ENCODE data around the gene FNDC11. TPM values are rescaled to one million over a fixed set of nuclear protein-coding genes. Genes with fewer than 3 reads are reported as not detected.
A peak's percentile ranks its signal among the peaks of the same experiment; 100 is the strongest.

The FNDC11 gene
- total and polyA plus RNA-seq, 4 donors = under 0.01 to 0.01 TPM; not detected in 2

GRCh38 chr20:63529180-63529860 lies 24.6 kb upstream of the FNDC11 start:
- H3K9me3 ChIP-seq (ENCODE audit: control insufficient read depth in 4 of 4, low read length in 3 of 4) = no peaks in the 10 kb centered on the region
- H3K36me3 ChIP-seq (ENCODE audit: control insufficient read depth in 4 of 4, insufficient read depth in 3 of 4, low read depth in 1 of 4, low read length in 3 of 4) = no peaks in the 10 kb centered on the region
- H3K4me3 ChIP-seq (ENCODE audit: low read depth in 1 of 3, low read length in 3 of 3) = no peak overlapping the region
- H3K27ac ChIP-seq (ENCODE audit: low read depth in 1 of 2, low read length in 2 of 2) = no peak overlapping the region
- no peak overlapping the region for H3K9ac ChIP-seq (ENCODE audit: low read depth in 1 of 2, low read length in 2 of 2)
- no peak for DNase-seq (ENCODE audit: low spot score)
- 88% methylated on average over 27 of the region's 27 CpGs for WGBS
- H3K4me1 ChIP-seq (ENCODE audit: control insufficient read depth in 4 of 4, insufficient read depth in 4 of 4, low read length in 3 of 4) = peaks cover 0 to 2% (median 0%) of the 10 kb centered on the region in 4 donors
- no peak for TF ChIP-seq GABPA (IDR thresholded peaks at IDR 0.05 in 1 of 2, conservative IDR thresholded peaks at IDR 0.05 in 1 of 2)
- no peak for TF ChIP-seq SP1 (IDR thresholded peaks at IDR 0.05)
- no peaks in the 10 kb centered on the region for H3K27me3 ChIP-seq (ENCODE audit: control insufficient read depth in 4 of 4, insufficient read depth in 4 of 4, low read length in 3 of 4)

GRCh38 chr20:63529861-63530787 lies 23.8 kb upstream of the FNDC11 start:
- Histone ChIP-seq H3K36me3 (ENCODE audit: control insufficient read depth in 4 of 4, insufficient read depth in 3 of 4, low read depth in 1 of 4, low read length in 3 of 4) (no peaks in the 10 kb centered on the region), H3K4me1 (ENCODE audit: control insufficient read depth in 4 of 4, insufficient read depth in 4 of 4, low read length in 3 of 4) (peaks cover 2 to 8% (median 6%) of the 10 kb centered on the region in 4 donors), H3K9me3 (ENCODE audit: control insufficient read depth in 4 of 4, low read length in 3 of 4) (no peaks in the 10 kb centered on the region), H3K9ac (ENCODE audit: low read depth in 1 of 2, low read length in 2 of 2) (no peak overlapping the region), H3K27ac (ENCODE audit: low read depth in 1 of 2, low read length in 2 of 2) (no peak overlapping the region), H3K27me3 (ENCODE audit: control insufficient read depth in 4 of 4, insufficient read depth in 4 of 4, low read length in 3 of 4) (no peaks in the 10 kb centered on the region), H3K4me3 (ENCODE audit: low read depth in 1 of 3, low read length in 3 of 3) (no peak overlapping the region)
- no peak for DNase-seq (ENCODE audit: low spot score)
- TF ChIP-seq GABPA (IDR thresholded peaks at IDR 0.05 in 1 of 2, conservative IDR thresholded peaks at IDR 0.05 in 1 of 2) = no peak
- no peak for TF ChIP-seq HNF4A (conservative IDR thresholded peaks at IDR 0.05)
- TF ChIP-seq REST (IDR thresholded peaks at IDR 0.05) = no peak
- no peak for TF ChIP-seq SP1 (IDR thresholded peaks at IDR 0.05)
- no peak for TF ChIP-seq MAX (IDR thresholded peaks at IDR 0.05)
- TF ChIP-seq EGR1 (IDR thresholded peaks at IDR 0.05; ENCODE audit: low read depth in 2 of 2) = no peak
- no peak for TF ChIP-seq YY1 (IDR thresholded peaks at IDR 0.05)
- no peak for TF ChIP-seq NR2F2 (IDR thresholded peaks at IDR 0.05)
- 87% methylated on average over 39 of the region's 39 CpGs for WGBS

- no peaks in the 10 kb centered on the region for H3K36me3 ChIP-seq (ENCODE audit: control insufficient read depth in 4 of 4, insufficient read depth in 3 of 4, low read depth in 1 of 4, low read length in 3 of 4)
- WGBS = 54% methylated on average over 14 of the region's 14 CpGs
- H3K27me3 ChIP-seq (ENCODE audit: control insufficient read depth in 4 of 4, insufficient read depth in 4 of 4, low read length in 3 of 4) = no peaks in the 10 kb centered on the region
- H3K4me3 ChIP-seq (ENCODE audit: low read depth in 1 of 3, low read length in 3 of 3) = no peak overlapping the region
- no peak overlapping the region for H3K9ac ChIP-seq (ENCODE audit: low read depth in 1 of 2, low read length in 2 of 2)
- H3K9me3 ChIP-seq (ENCODE audit: control insufficient read depth in 4 of 4, low read length in 3 of 4) = no peaks in the 10 kb centered on the region
- peaks cover 2 to 12% (median 8%) of the 10 kb centered on the region in 4 donors for H3K4me1 ChIP-seq (ENCODE audit: control insufficient read depth in 4 of 4, insufficient read depth in 4 of 4, low read length in 3 of 4)
- no peak for TF ChIP-seq RXRA (IDR thresholded peaks at IDR 0.05)
- TF ChIP-seq ZBTB33 (IDR thresholded peaks at IDR 0.05) = no peak
- peak in 1 of 2 donors; percentile 10 for TF ChIP-seq HNF4A (conservative IDR thresholded peaks at IDR 0.05)
- TF ChIP-seq YY1 (IDR thresholded peaks at IDR 0.05) = no peak
- no peak for DNase-seq (ENCODE audit: low spot score)
- H3K27ac ChIP-seq (ENCODE audit: low read depth in 1 of 2, low read length in 2 of 2) = no peak overlapping the region
Measured at GRCh38 chr20:63530788-63531160, 23.2 kb upstream of the FNDC11 start.

Data from liver (tissue), 9 donors.